HG03039 (cell line): Measurements from ENCODE around the gene MBLAC1.
"Not testable (repeated sequence)": the region's sequence is repeated elsewhere in the genome, so short reads cannot be mapped to it uniquely, and the experiment has no call there.

Experiments used
- ATAC-seq: cut with Tn5 transposase; IDR thresholded peaks from one replicate; pipeline ENCODE4 v1.9.1; 2021; ENCODE audit warnings: mild to moderate bottlenecking, moderate library complexity; ENCODE audit not compliant: unreplicated experiment

Gene MBLAC1

GRCh38 chr7:100122067-100122466 lies 4.7 kb upstream of the MBLAC1 start:
- no peak for ATAC-seq

GRCh38 chr7:100122568-100122967 lies 4.2 kb upstream of the MBLAC1 start:
- ATAC-seq: no peak

GRCh38 chr7:100124301-100125230 lies 2.2 kb upstream of the MBLAC1 start:
- no peak for ATAC-seq

- peak; percentile 11 for ATAC-seq
These were observed 382 bp upstream of the MBLAC1 start for GRCh38 chr7:100126239-100126930.

GRCh38 chr7:100127866-100128636 lies 1.3 kb downstream of the MBLAC1 start:
- no peak for ATAC-seq

- ATAC-seq: no peak
These were observed 1.8 kb downstream of the MBLAC1 start for GRCh38 chr7:100128637-100128963.

GRCh38 chr7:100130220-100130607 lies 3.4 kb downstream of the MBLAC1 start:
- not testable (repeated sequence) for ATAC-seq

- ATAC-seq: no peak
These were observed 4.1 kb downstream of the MBLAC1 start for GRCh38 chr7:100130608-100131453.

GRCh38 chr7:100132126-100132525 lies 5.4 kb downstream of the MBLAC1 start:
- no peak for ATAC-seq

GRCh38 chr7:100132697-100133151 lies 6.0 kb downstream of the MBLAC1 start:
- peak; percentile 58 for ATAC-seq

- ATAC-seq: no peak
These were observed 11.3 kb downstream of the MBLAC1 start for GRCh38 chr7:100137851-100138760.

- no peak for ATAC-seq
These were observed 14.8 kb downstream of the MBLAC1 start for GRCh38 chr7:100141555-100141949.

- no peak for ATAC-seq
These were observed 15.7 kb downstream of the MBLAC1 start for GRCh38 chr7:100142461-100142860.

- ATAC-seq: not testable (repeated sequence)
These were observed 19.6 kb downstream of the MBLAC1 start for GRCh38 chr7:100146350-100146749.

- no peak for ATAC-seq
These were observed 20.5 kb downstream of the MBLAC1 start for GRCh38 chr7:100147278-100147677.

GRCh38 chr7:100148225-100148558 lies 21.4 kb downstream of the MBLAC1 start:
- no peak for ATAC-seq

GRCh38 chr7:100148559-100149328 lies 22.0 kb downstream of the MBLAC1 start, which contains the start of gene LAMTOR4:
TSS of gene LAMTOR4 (plus strand) at chr7:100148918. CDS start at chr7:100148973, 55 bp downstream.
- peak; percentile 96 for ATAC-seq

GRCh38 chr7:100152404-100152803 lies 25.6 kb downstream of the MBLAC1 start:
- no peak for ATAC-seq
